Bronchial epithelial cell (primary cell): Measurements from ENCODE around the gene RAB17. TPM values are rescaled to one million over a fixed set of nuclear protein-coding genes. Genes with fewer than 3 reads are reported as not detected.

ENCODE experiments used
- DNase-seq: peaks from one replicate; pipeline ENCODE4 v3.0.0-alpha.2; 2010; ENCODE audit warnings: low read depth
- FAIRE-seq: peaks from 2 replicates; lab custom pipeline; 2011; peaks lifted over from hg19 to GRCh38; lab: Jason Lieb, UNC
- H3K27me3 ChIP-seq: 2 replicates; pipeline ENCODE4 v1.5.1; 2011; ENCODE audit warnings: low read length; ENCODE audit not compliant: control insufficient read depth, insufficient read depth
- H3K36me3 ChIP-seq: 2 replicates; pipeline ENCODE4 v1.5.1; 2011; ENCODE audit warnings: low read length; ENCODE audit not compliant: control insufficient read depth, insufficient read depth
- H3K4me3 ChIP-seq: 2 replicates; pipeline ENCODE4 v1.5.1; 2011; ENCODE audit warnings: mild to moderate bottlenecking, low read depth, low read length, control low read depth
- CTCF ChIP-seq: IDR thresholded peaks from 2 replicates; pipeline ENCODE4 v1.5.1; 2011; ENCODE audit warnings: mild to moderate bottlenecking, moderate library complexity, low read length, control low read depth, inconsistent platforms; ENCODE audit not compliant: insufficient read depth, severe bottlenecking
- total RNA-seq: library from RNA; depleted of rRNA; stranded (reverse); fragments of >200 nt; gene quantifications from 2 replicates; pipeline ENCODE4 v1.2.1, GENCODE V29; 2014

Gene RAB17
- total RNA-seq, 1 donor from 2014 or later: 2.4 TPM

GRCh38 chr2:237625777-237626176, 35.2 kb upstream of the RAB17 start:
- FAIRE-seq (no peak), DNase-seq (no peak)
- H3K36me3 ChIP-seq: no peaks in the 10 kb centered on the region
- H3K4me3 ChIP-seq: no peak overlapping the region
- peaks cover 14% of the 10 kb centered on the region for H3K27me3 ChIP-seq
- TF ChIP-seq CTCF: no peak

- Histone ChIP-seq H3K4me3 (no peak overlapping the region), H3K27me3 (peaks cover 14% of the 10 kb centered on the region), H3K36me3 (no peaks in the 10 kb centered on the region)
- no peak for DNase-seq
- FAIRE-seq: peak; percentile 68
- TF ChIP-seq CTCF: no peak
Measured at GRCh38 chr2:237625216-237625705, 34.7 kb upstream of the RAB17 start.

- H3K27me3 ChIP-seq: peaks cover 14% of the 10 kb centered on the region
- peak; percentile 28 for FAIRE-seq
Measured at GRCh38 chr2:237624565-237624964, 34.0 kb upstream of the RAB17 start.

GRCh38 chr2:237623428-237624403, 33.2 kb upstream of the RAB17 start:
- DNase-seq (no peak), FAIRE-seq (peak; percentile 83)
- H3K36me3 ChIP-seq: no peaks in the 10 kb centered on the region
- no peak overlapping the region for H3K4me3 ChIP-seq
- TF ChIP-seq CTCF: no peak
- H3K27me3 ChIP-seq: peaks cover 14% of the 10 kb centered on the region

More at GRCh38 chr2:237624565-237624964, 34.0 kb upstream of the RAB17 start:
- TF ChIP-seq CTCF: no peak
- no peak for DNase-seq
- no peaks in the 10 kb centered on the region for H3K36me3 ChIP-seq
- H3K4me3 ChIP-seq: no peak overlapping the region

GRCh38 chr2:237618449-237618848, 27.9 kb upstream of the RAB17 start:
- Histone ChIP-seq H3K36me3 (no peaks in the 10 kb centered on the region), H3K27me3 (no peaks in the 10 kb centered on the region), H3K4me3 (no peak overlapping the region)
- no peak for TF ChIP-seq CTCF
- FAIRE-seq (no peak), DNase-seq (peak; percentile 55)
